ENCODE data around the gene KCNH4.

DNA sequence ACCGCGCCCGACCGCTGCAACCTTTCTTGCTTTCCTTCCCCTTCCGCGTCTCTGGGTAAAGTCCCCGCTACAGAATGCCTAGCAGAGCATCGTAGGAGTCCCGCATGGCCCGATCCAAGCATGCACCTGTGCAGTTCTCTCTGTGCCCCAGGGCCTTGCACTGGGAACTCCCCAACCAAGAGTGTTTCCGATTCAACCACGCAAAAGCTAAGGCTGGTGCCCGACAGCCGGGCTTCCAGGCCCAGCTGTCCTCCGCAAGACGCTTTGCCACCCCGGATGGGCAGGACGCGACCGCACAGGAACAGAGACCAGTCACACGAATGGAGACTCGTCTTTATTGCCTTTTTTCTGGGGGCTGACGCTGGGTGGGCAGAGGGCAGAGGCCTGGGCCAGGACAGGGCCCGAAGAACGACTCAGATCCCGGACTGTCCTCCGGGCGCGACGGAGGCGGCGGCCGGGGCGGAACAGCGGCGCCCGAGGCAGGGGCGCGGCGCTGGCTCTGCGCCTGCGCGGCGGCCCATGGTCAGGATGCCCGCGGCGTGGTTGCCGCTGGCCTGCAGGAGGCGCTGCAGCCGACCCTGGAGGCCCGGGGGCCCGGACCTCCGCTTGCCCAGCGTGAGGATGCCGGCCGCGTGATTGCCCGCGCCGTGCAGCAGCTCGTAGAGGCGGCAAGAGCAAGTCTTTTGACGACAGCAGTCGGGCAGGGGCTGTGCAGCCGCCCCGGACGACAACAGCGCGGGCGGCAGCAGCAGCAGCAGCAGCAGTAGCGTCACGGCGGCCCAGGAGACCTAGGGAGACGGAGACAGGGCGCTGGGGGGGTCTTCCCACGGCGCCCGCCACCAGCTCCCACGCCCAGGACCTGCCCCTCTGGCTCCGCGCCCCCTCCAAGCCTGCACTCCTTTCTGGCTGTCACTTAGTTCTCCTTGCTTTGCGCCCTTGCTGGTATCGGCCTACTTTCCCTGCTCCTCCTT, 3.1 kb upstream of the KCNH4 start:
- TF ChIP-seq, protein P1, sequence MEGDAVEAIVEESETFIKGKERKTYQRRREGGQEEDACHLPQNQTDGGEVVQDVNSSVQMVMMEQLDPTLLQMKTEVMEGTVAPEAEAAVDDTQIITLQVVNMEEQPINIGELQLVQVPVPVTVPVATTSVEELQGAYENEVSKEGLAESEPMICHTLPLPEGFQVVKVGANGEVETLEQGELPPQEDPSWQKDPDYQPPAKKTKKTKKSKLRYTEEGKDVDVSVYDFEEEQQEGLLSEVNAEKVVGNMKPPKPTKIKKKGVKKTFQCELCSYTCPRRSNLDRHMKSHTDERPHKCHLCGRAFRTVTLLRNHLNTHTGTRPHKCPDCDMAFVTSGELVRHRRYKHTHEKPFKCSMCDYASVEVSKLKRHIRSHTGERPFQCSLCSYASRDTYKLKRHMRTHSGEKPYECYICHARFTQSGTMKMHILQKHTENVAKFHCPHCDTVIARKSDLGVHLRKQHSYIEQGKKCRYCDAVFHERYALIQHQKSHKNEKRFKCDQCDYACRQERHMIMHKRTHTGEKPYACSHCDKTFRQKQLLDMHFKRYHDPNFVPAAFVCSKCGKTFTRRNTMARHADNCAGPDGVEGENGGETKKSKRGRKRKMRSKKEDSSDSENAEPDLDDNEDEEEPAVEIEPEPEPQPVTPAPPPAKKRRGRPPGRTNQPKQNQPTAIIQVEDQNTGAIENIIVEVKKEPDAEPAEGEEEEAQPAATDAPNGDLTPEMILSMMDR (IDR thresholded peaks at IDR 0.05): peak; percentile 53 to 87 (median 81)
- TF ChIP-seq POLR2AphosphoS5 (IDR thresholded peaks at IDR 0.05) (peak in 2 of 3 donors; percentile 65 to 66), EP300 (IDR thresholded peaks at IDR 0.05; ENCODE audit: low read depth) (no peak)

All from transverse colon (tissue), 4 donors.